ENCODE measurements around the gene ZDHHC13. TPM values are rescaled to one million over a fixed set of nuclear protein-coding genes. Genes with fewer than 3 reads are reported as not detected.

The ZDHHC13 gene
- total RNA-seq: 21.6 and 24.0 TPM in 2 replicates

GRCh38 chr11:19116971-19117759 is at the start of gene ZDHHC13:
Gene ZDHHC13, plus strand, starts transcription at chr11:19117168. Its CDS starts 82 bp downstream, at chr11:19117250.

GRCh38 chr11:19201737-19202605 is 85.0 kb downstream of the ZDHHC13 start, which contains the start of gene CSRP3:
Gene CSRP3, minus strand, starts transcription at chr11:19201983. Its CDS starts 9,535 bp downstream, at chr11:19192448.

Other genes starting within 250 kb of the ZDHHC13 start
- not detected in 2 replicates for gene MRGPRX1, start 177.8 kb upstream of the ZDHHC13 start, total RNA-seq
- gene MRGPRX2, start 56.5 kb upstream of the ZDHHC13 start, total RNA-seq: not detected in 2 replicates
- gene CSRP3, start 84.8 kb downstream of the ZDHHC13 start, total RNA-seq: not detected in 2 replicates
- 0.24 TPM in 1 of 2 replicates, not detected in the other for gene E2F8, start 123.8 kb downstream of the ZDHHC13 start, total RNA-seq

Data from hair follicle dermal papilla cell (primary cell).